ENCODE results near the gene NFIC.

NFIC gene

GRCh38 chr19:3382460-3383100 lies 16.2 kb downstream of the NFIC start:
- Histone ChIP-seq H2BK12ac (ENCODE audit: low read length in 2 of 2) (peak overlapping the region in 1 of 2 experiments; percentile 3), H3K18ac (ENCODE audit: low read depth in 1 of 2, low read length in 2 of 2) (no peak overlapping the region), H4K8ac (ENCODE audit: low read length) (peak overlapping the region; percentile 22), H3K4me2 (ENCODE audit: low read length, poor library complexity, severe bottlenecking) (no peak overlapping the region), H3K79me1 (replicated peaks; ENCODE audit: low read length, poor library complexity, severe bottlenecking) (peaks cover 28% of the 10 kb centered on the region), H3K27ac (ENCODE audit: low read length, poor library complexity, severe bottlenecking) (no peak overlapping the region), H3K9ac (ENCODE audit: low read length) (peak overlapping the region; percentile 47), H3K27me3 (ENCODE audit: control insufficient read depth in 1 of 2, insufficient read depth in 1 of 2, low read length in 2 of 2) (no peaks in the 10 kb centered on the region), H4K91ac (ENCODE audit: low read length) (no peak overlapping the region), H2AFZ (ENCODE audit: low read depth, low read length) (no peak overlapping the region), H3K14ac (ENCODE audit: low read length in 2 of 2) (no peak overlapping the region), H3K4ac (ENCODE audit: low read depth in 1 of 2, low read length in 2 of 2) (no peak overlapping the region), H2BK15ac (ENCODE audit: low read depth, poor library complexity, severe bottlenecking) (no peak overlapping the region), H3K23ac (ENCODE audit: low read length in 2 of 2) (no peak overlapping the region), H3K4me3 (ENCODE audit: insufficient read depth in 1 of 2, low read depth in 1 of 2, low read length in 2 of 2) (peak overlapping the region in 1 of 2 experiments; percentile 35), H3K9me3 (ENCODE audit: control insufficient read depth, low read length) (no peaks in the 10 kb centered on the region), H2BK5ac (ENCODE audit: low read depth, low read length, poor library complexity, severe bottlenecking) (no peak overlapping the region), H3K4me1 (ENCODE audit: control insufficient read depth, insufficient read depth, low read depth, low read length) (peaks cover 20% of the 10 kb centered on the region), H2BK120ac (ENCODE audit: low read depth, low read length) (no peak overlapping the region), H3K36me3 (ENCODE audit: control insufficient read depth in 1 of 2, insufficient read depth in 2 of 2, low read depth in 1 of 2, low read length in 2 of 2) (peaks cover 20 to 34% of the 10 kb centered on the region in 2 experiments), H2AK5ac (ENCODE audit: low read length, severe bottlenecking) (no peak overlapping the region)
- WGBS = 96% methylated on average over 14 of the region's 14 CpGs
- DNase-seq = no peak

- Histone ChIP-seq H4K91ac (ENCODE audit: low read length) (peak overlapping the region; percentile 35), H2AK5ac (ENCODE audit: low read length, severe bottlenecking) (no peak overlapping the region), H3K4me3 (ENCODE audit: insufficient read depth in 1 of 2, low read depth in 1 of 2, low read length in 2 of 2) (peak overlapping the region in 1 of 2 experiments; percentile 35), H3K79me1 (replicated peaks; ENCODE audit: low read length, poor library complexity, severe bottlenecking) (peaks cover 33% of the 10 kb centered on the region), H3K27ac (ENCODE audit: low read length, poor library complexity, severe bottlenecking) (no peak overlapping the region), H3K9me3 (ENCODE audit: control insufficient read depth, low read length) (no peaks in the 10 kb centered on the region), H4K8ac (ENCODE audit: low read length) (no peak overlapping the region), H3K9ac (ENCODE audit: low read length) (peak overlapping the region; percentile 47), H3K4ac (ENCODE audit: low read depth in 1 of 2, low read length in 2 of 2) (no peak overlapping the region), H2BK120ac (ENCODE audit: low read depth, low read length) (no peak overlapping the region), H2BK5ac (ENCODE audit: low read depth, low read length, poor library complexity, severe bottlenecking) (no peak overlapping the region), H2AFZ (ENCODE audit: low read depth, low read length) (no peak overlapping the region), H3K23ac (ENCODE audit: low read length in 2 of 2) (no peak overlapping the region), H3K18ac (ENCODE audit: low read depth in 1 of 2, low read length in 2 of 2) (peak overlapping the region in 1 of 2 experiments; percentile 42), H2BK12ac (ENCODE audit: low read length in 2 of 2) (no peak overlapping the region), H3K36me3 (ENCODE audit: control insufficient read depth in 1 of 2, insufficient read depth in 2 of 2, low read depth in 1 of 2, low read length in 2 of 2) (peaks cover 20 to 41% of the 10 kb centered on the region in 2 experiments), H3K14ac (ENCODE audit: low read length in 2 of 2) (peak overlapping the region in 1 of 2 experiments; percentile 44), H2BK15ac (ENCODE audit: low read depth, poor library complexity, severe bottlenecking) (no peak overlapping the region), H3K4me1 (ENCODE audit: control insufficient read depth, insufficient read depth, low read depth, low read length) (peaks cover 25% of the 10 kb centered on the region), H3K4me2 (ENCODE audit: low read length, poor library complexity, severe bottlenecking) (no peak overlapping the region), H3K27me3 (ENCODE audit: control insufficient read depth in 1 of 2, insufficient read depth in 1 of 2, low read length in 2 of 2) (no peaks in the 10 kb centered on the region)
- WGBS = 93% methylated on average over 13 of the region's 13 CpGs
- DNase-seq = no peak
Observed at GRCh38 chr19:3383121-3383722, 16.8 kb downstream of the NFIC start.

DNA sequence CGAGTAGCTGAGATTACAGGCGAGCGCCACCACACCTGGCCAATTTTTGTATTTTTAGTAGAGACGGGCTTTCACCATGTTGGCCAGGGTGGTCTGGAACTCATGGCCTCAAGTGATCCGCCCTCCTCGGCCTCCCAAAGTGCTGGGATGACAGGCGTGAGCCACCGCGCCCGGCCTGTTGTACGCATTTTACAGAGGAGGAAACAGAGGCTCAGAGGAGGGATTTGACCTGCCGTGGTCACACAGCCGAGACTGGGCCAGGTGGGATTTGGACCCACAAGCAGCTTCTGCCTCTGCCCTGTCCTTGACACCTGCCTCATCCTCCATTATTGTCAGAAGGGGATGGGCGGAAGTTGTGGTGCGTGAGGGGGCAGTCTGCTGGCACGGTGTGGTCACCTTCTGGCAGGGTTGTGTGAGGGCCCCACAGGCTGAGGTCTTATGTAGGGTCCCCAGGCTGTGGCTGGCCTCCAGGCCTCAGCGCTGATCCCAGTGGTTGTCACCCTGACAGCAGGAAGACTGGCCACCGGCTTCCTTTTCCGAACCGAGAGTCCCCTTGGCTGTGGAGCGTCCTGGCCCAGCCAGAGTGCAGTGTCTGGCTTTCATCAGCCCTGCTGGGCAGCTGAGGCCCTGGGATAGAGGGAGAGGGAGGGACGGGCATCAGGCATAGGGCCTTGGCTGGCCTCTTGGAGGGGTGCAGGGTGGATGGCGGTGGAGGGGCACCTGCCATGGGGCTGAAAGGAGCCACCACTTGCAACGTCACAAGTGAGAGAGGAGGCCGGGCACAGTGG lies 20.3 kb downstream of the NFIC start:
- DNase-seq = no peak
- Histone ChIP-seq H2BK12ac (ENCODE audit: low read length in 2 of 2) (no peak overlapping the region), H2BK120ac (ENCODE audit: low read depth, low read length) (no peak overlapping the region), H2BK5ac (ENCODE audit: low read depth, low read length, poor library complexity, severe bottlenecking) (no peak overlapping the region), H3K23ac (ENCODE audit: low read length in 2 of 2) (peak overlapping the region in 1 of 2 experiments; percentile 2), H3K18ac (ENCODE audit: low read depth in 1 of 2, low read length in 2 of 2) (no peak overlapping the region), H3K36me3 (ENCODE audit: control insufficient read depth in 1 of 2, insufficient read depth in 2 of 2, low read depth in 1 of 2, low read length in 2 of 2) (peaks cover 20 to 41% of the 10 kb centered on the region in 2 experiments), H3K4me3 (ENCODE audit: insufficient read depth in 1 of 2, low read depth in 1 of 2, low read length in 2 of 2) (peak overlapping the region in 1 of 2 experiments; percentile 37), H3K27me3 (ENCODE audit: control insufficient read depth in 1 of 2, insufficient read depth in 1 of 2, low read length in 2 of 2) (no peaks in the 10 kb centered on the region), H3K4me1 (ENCODE audit: control insufficient read depth, insufficient read depth, low read depth, low read length) (peaks cover 37% of the 10 kb centered on the region), H3K4me2 (ENCODE audit: low read length, poor library complexity, severe bottlenecking) (no peak overlapping the region), H2AK5ac (ENCODE audit: low read length, severe bottlenecking) (no peak overlapping the region), H3K9me3 (ENCODE audit: control insufficient read depth, low read length) (no peaks in the 10 kb centered on the region), H4K8ac (ENCODE audit: low read length) (no peak overlapping the region), H4K91ac (ENCODE audit: low read length) (peak overlapping the region; percentile 14), H3K79me1 (replicated peaks; ENCODE audit: low read length, poor library complexity, severe bottlenecking) (peaks cover 30% of the 10 kb centered on the region), H3K4ac (ENCODE audit: low read depth in 1 of 2, low read length in 2 of 2) (no peak overlapping the region), H3K14ac (ENCODE audit: low read length in 2 of 2) (peak overlapping the region in 1 of 2 experiments; percentile 23), H3K9ac (ENCODE audit: low read length) (peak overlapping the region; percentile 53), H2AFZ (ENCODE audit: low read depth, low read length) (no peak overlapping the region), H2BK15ac (ENCODE audit: low read depth, poor library complexity, severe bottlenecking) (no peak overlapping the region), H3K27ac (ENCODE audit: low read length, poor library complexity, severe bottlenecking) (no peak overlapping the region)
- 74% methylated on average over 25 of the region's 25 CpGs for WGBS

All from mesenchymal stem cell (in vitro differentiated cells and primary cell).